Endothelial cell of umbilical vein (primary cell): ENCODE measurements around the gene PSKH1. TPM values are rescaled to one million over a fixed set of nuclear protein-coding genes. Genes with fewer than 3 reads are reported as not detected.
A peak's percentile ranks its signal among the peaks of the same experiment; 100 is the strongest.

Source experiments
- BruUV-seq: library from RNA; stranded (reverse); fragments of 400-500 nt; replicated peaks from 2 replicates; lab custom pipeline; 2021; lab: Mats Ljungman, UMichigan
- CTCF ChIA-PET: fragments of 300-600, 350-600 bp; sonication (Branson Sonifier 250); formaldehyde crosslinking; loops from one replicate; lab custom pipeline; 2021; ENCODE audit warnings: antibody characterized with exemption, inconsistent platforms; lab: Charles Lee
- POLR2A ChIA-PET: fragments of 300-600, 350-600 bp; sonication (Branson Sonifier 250); formaldehyde crosslinking; loops from one replicate; lab custom pipeline; 2021; ENCODE audit warnings: antibody characterized with exemption, inconsistent platforms; lab: Charles Lee
- DNase-seq: peaks from one replicate; pipeline ENCODE4 v3.0.0-alpha.2; 2011; ENCODE audit warnings: low read depth, low spot score
- FAIRE-seq: peaks from 2 replicates; lab custom pipeline; 2011; peaks lifted over from hg19 to GRCh38; lab: Jason Lieb, UNC
- H2AFZ ChIP-seq: 2 replicates; pipeline ENCODE4 v1.6.0; 2012; ENCODE audit warnings: low read depth, low read length, control low read depth, inconsistent platforms
- H3K27ac ChIP-seq: 2 replicates; pipeline ENCODE4 v1.5.1; 2011; ENCODE audit warnings: low read depth, mild to moderate bottlenecking, control low read depth, low read length, moderate library complexity; ENCODE audit not compliant: insufficient read depth
- H3K27me3 ChIP-seq, 2 experiments: 2 replicates each; pipeline versions ENCODE4 v1.6.0 to v1.6.1; 2011; ENCODE audit warnings: low read length in 2 of 2, mixed read lengths in 1 of 2; ENCODE audit not compliant: control insufficient read depth in 2 of 2, insufficient read depth in 2 of 2
- H3K36me3 ChIP-seq, 2 experiments: 2 replicates in 1 of 2; 3 replicates in 1 of 2; pipeline ENCODE4 v1.5.1; 2011; ENCODE audit warnings: low read length in 2 of 2, mild to moderate bottlenecking in 1 of 2, moderate library complexity in 1 of 2; ENCODE audit not compliant: control insufficient read depth in 2 of 2, insufficient read depth in 2 of 2; ENCODE audit errors: extremely low read depth in 1 of 2
- H3K4me1 ChIP-seq: 3 replicates; pipeline ENCODE4 v1.5.1; 2011; ENCODE audit warnings: mild to moderate bottlenecking, low read length; ENCODE audit not compliant: control insufficient read depth, insufficient read depth; ENCODE audit errors: extremely low read depth
- H3K4me2 ChIP-seq: 2 replicates; pipeline ENCODE4 v1.6.1; 2011; ENCODE audit warnings: low read length, control low read depth, mixed read lengths; ENCODE audit not compliant: insufficient read depth
- H3K4me3 ChIP-seq, 3 experiments: fragments of 200-600 bp in 1 of 3; sonication (generic), shearing (Covaris generic) in 1 of 3; replicated peaks in 1 of 3; 2 replicates each; pipeline ENCODE4 v1.5.1; 2011 to 2016; ENCODE audit warnings: control low read depth in 3 of 3, low read length in 3 of 3, mild to moderate bottlenecking in 2 of 3, inconsistent platforms in 1 of 3, low read depth in 1 of 3, moderate library complexity in 1 of 3; ENCODE audit not compliant: insufficient read depth in 1 of 3
- H3K79me2 ChIP-seq: 2 replicates; pipeline ENCODE4 v1.6.0; 2012; ENCODE audit warnings: low read length, inconsistent platforms; ENCODE audit not compliant: control insufficient read depth, insufficient read depth
- H3K9ac ChIP-seq: replicated peaks from 2 replicates; pipeline ENCODE3; 2011; ENCODE audit warnings: low read length, control low read depth; ENCODE audit not compliant: insufficient read depth; ENCODE audit errors: extremely low read depth
- H3K9me1 ChIP-seq: replicated peaks from 3 replicates; pipeline ENCODE4 v1.6.0; 2011; ENCODE audit warnings: mild to moderate bottlenecking, low read length; ENCODE audit not compliant: control insufficient read depth, insufficient read depth; ENCODE audit errors: extremely low read depth
- H3K9me3 ChIP-seq: replicated peaks from 2 replicates; pipeline ENCODE4 v1.5.1; 2012; ENCODE audit warnings: low read length, inconsistent platforms; ENCODE audit not compliant: control insufficient read depth, insufficient read depth
- H4K20me1 ChIP-seq: replicated peaks from 2 replicates; pipeline ENCODE3; 2011; ENCODE audit warnings: mild to moderate bottlenecking, low read length; ENCODE audit not compliant: control insufficient read depth, insufficient read depth; ENCODE audit errors: extremely low read depth
- EZH2 ChIP-seq: IDR thresholded peaks from 2 replicates; pipeline ENCODE4 v1.6.1; 2012; ENCODE audit warnings: borderline replicate concordance, low read depth, mild to moderate bottlenecking, moderate library complexity, low read length, inconsistent platforms; ENCODE audit not compliant: severe bottlenecking
- FOS ChIP-seq: IDR thresholded peaks from 2 replicates; pipeline ENCODE4 v1.6.1; 2011; ENCODE audit warnings: mild to moderate bottlenecking, low read length, moderate library complexity, borderline replicate concordance; ENCODE audit not compliant: insufficient read depth
- GATA2 ChIP-seq: IDR thresholded peaks from 2 replicates; pipeline ENCODE4 v1.7.0; 2011; ENCODE audit warnings: low read depth, mild to moderate bottlenecking, moderate library complexity, mixed read lengths, low read length; ENCODE audit not compliant: insufficient read length, insufficient read depth
- JUN ChIP-seq: IDR thresholded peaks from 2 replicates; pipeline ENCODE4 v1.6.1; 2011; ENCODE audit warnings: borderline replicate concordance, low read depth; ENCODE audit not compliant: insufficient read length, insufficient read depth
- MAX ChIP-seq: IDR thresholded peaks from 2 replicates; pipeline ENCODE4 v1.6.1; 2011; ENCODE audit not compliant: insufficient read depth, insufficient read length
- MYC ChIP-seq: IDR thresholded peaks from one replicate; pipeline ENCODE4 v1.6.1; 2011; ENCODE audit warnings: mild to moderate bottlenecking, low read depth, low read length
- POLR2A ChIP-seq: IDR thresholded peaks from 2 replicates; pipeline ENCODE4 v1.6.1; 2012; ENCODE audit warnings: low read depth, mild to moderate bottlenecking, control low read depth, low read length
- POLR2AphosphoS5 ChIP-seq: IDR thresholded peaks from 2 replicates; pipeline ENCODE4 v1.6.1; 2012; ENCODE audit warnings: low read depth, mild to moderate bottlenecking, control low read depth, low read length, moderate library complexity; ENCODE audit not compliant: insufficient read depth
- dilution Hi-C: fragments of 300-500 bp; cut with MboI; formaldehyde crosslinking; loops from one replicate; pipeline ENCODE4 v1.15.0; 2019; ENCODE audit warnings: low sequenced_read_pairs; ENCODE audit not compliant: extremely low pct_ligation_motif_present
- intact Hi-C: fragments of 100-400 bp; cut with micrococcal nuclease; formaldehyde crosslinking; loops from one replicate; pipeline ENCODE4 v1.10.0; 2022
- polyA plus RNA-seq, 4 experiments: library from polyadenylated mRNA; depleted of rRNA in 3 of 4; stranded (reverse) in 3 of 4; unstranded in 1 of 4; fragments of >200 nt; gene quantifications; 2 replicates each; pipeline versions ENCODE4 v1.2.1 to v1.2.3, GENCODE V29; 2011 to 2012; ENCODE audit warnings: missing spikeins in 1 of 4
- total RNA-seq: library from RNA; stranded (reverse); gene quantifications from 2 replicates; pipeline ENCODE4 v1.2.3, GENCODE V29; 2021

PSKH1 gene
- total and polyA plus RNA-seq, 2 donors (not counting 3 experiments of a cell fraction or from before 2014, with no cell fraction given) = 25.9 to 42.6 TPM

- ChIA-PET POLR2A (interaction anchor here (1.1 kb wide), 1 partner anchor 10 kb away, joined by 5 read pairs; no protein-coding TSS in a partner anchor), CTCF (interaction anchor here (0.8 to 5.7 kb wide), 8 partner anchors 10 to 414 kb away, joined by 3 to 42 read pairs (median 6); partner anchors contain the start of gene NRN1L)
- Histone ChIP-seq H3K4me1 (peaks cover 13% of the 10 kb centered on the region), H3K4me3 (peak overlapping the region in 1 of 3 experiments; percentile 58), H3K27me3 (no peaks in the 10 kb centered on the region), H3K9me3 (no peaks in the 10 kb centered on the region), H3K36me3 (peaks cover 1 to 6% of the 10 kb centered on the region in 2 experiments), H2AFZ (no peak overlapping the region), H3K4me2 (peak overlapping the region; percentile 78), H4K20me1 (no peaks in the 10 kb centered on the region), H3K9me1 (no peaks in the 10 kb centered on the region), H3K27ac (no peak overlapping the region), H3K79me2 (no peaks in the 10 kb centered on the region), H3K9ac (no peak overlapping the region)
- dilution Hi-C loops = no loop called here
- intact Hi-C loops = loop anchor here (1.0 kb wide), 1 partner anchor 87 kb away; the partner anchor contains the start of gene CENPT
- FAIRE-seq (no peak), DNase-seq (no peak)
- no peak for TF ChIP-seq JUN
- no peak for TF ChIP-seq MAX
- peak; percentile 28 for TF ChIP-seq POLR2AphosphoS5
- no TSS peak for BruUV-seq
Measured at GRCh38 chr16:67934306-67935100, 41.4 kb downstream of the PSKH1 start.

- Histone ChIP-seq H3K4me3 (peak overlapping the region; percentile 31 to 88 (median 58)), H3K79me2 (no peaks in the 10 kb centered on the region), H3K9me3 (no peaks in the 10 kb centered on the region), H3K9ac (peak overlapping the region; percentile 20), H3K9me1 (no peaks in the 10 kb centered on the region), H3K36me3 (peaks cover 4 to 12% of the 10 kb centered on the region in 2 experiments), H3K4me1 (peaks cover 13% of the 10 kb centered on the region), H3K4me2 (peak overlapping the region; percentile 78), H2AFZ (peak overlapping the region; percentile 45), H4K20me1 (no peaks in the 10 kb centered on the region), H3K27ac (no peak overlapping the region), H3K27me3 (no peaks in the 10 kb centered on the region)
- ChIA-PET CTCF (interaction anchor here (0.8 to 5.7 kb wide), 7 partner anchors 9 to 415 kb away, joined by 3 to 42 read pairs (median 5); partner anchors contain the start of gene NRN1L), POLR2A (interaction anchor here (0.9 to 1.1 kb wide), 2 partner anchors 10 to 31 kb away, joined by 5 read pairs; no protein-coding TSS in a partner anchor)
- intact Hi-C loops (loop anchor here (1.0 kb wide), 1 partner anchor 88 kb away; the partner anchor contains the start of gene CENPT), dilution Hi-C loops (no loop called here)
- TF ChIP-seq EZH2 = no peak
- TF ChIP-seq MAX = no peak
- TF ChIP-seq GATA2 = no peak
- no peak for TF ChIP-seq JUN
- no peak for TF ChIP-seq MYC
- TF ChIP-seq POLR2A = no peak
- TF ChIP-seq FOS = no peak
- no TSS peak for BruUV-seq
- peak; percentile 67 for FAIRE-seq
- no peak for DNase-seq
Measured at GRCh38 chr16:67935101-67935401, 42.0 kb downstream of the PSKH1 start.
